Right lobe of liver (tissue), 4 donors: ENCODE data around the gene PNPLA5.

ENCODE experiments used
- CTCF ChIP-seq, 4 donors: fragments of 200-600 bp in 3 of 4; fragments of 450-650 bp in 1 of 4; IDR thresholded peaks; one replicate each; pipeline versions ENCODE4 v1.5.1 to v1.8.0; 2016 to 2022; ENCODE audit warnings: antibody characterized with exemption in 4 of 4, mild to moderate bottlenecking in 2 of 4
- POLR2A ChIP-seq: fragments of 450-650 bp; IDR thresholded peaks from one replicate; pipeline ENCODE4 v1.6.1; 2017; ENCODE audit warnings: antibody characterized with exemption, mild to moderate bottlenecking
- donor health status: DM: no; HTN: no; CAD: no.
- donor health status: DM: no; HTN: no; CAD: no.
- donor health status: DM: no; HTN: yes; CAD: no.

GRCh38 chr22:43931771-43932170 lies 40.0 kb upstream of the PNPLA5 start:
- TF ChIP-seq POLR2A (no peak), CTCF (IDR thresholded peaks at IDR 0.05) (no peak)
